Muscle of leg (tissue), 11 donors: ENCODE data around the gene CENPT. TPM values are rescaled to one million over a fixed set of nuclear protein-coding genes. Genes with fewer than 3 reads are reported as not detected.
A peak's percentile ranks its signal among the peaks of the same experiment; 100 is the strongest.

ENCODE experiments used
- DNase-seq: peaks from one replicate; pipeline ENCODE4 v3.0.0; 2013
- H3K27ac ChIP-seq: one replicate; pipeline ENCODE4 v1.5.1; 2013; ENCODE audit warnings: mild to moderate bottlenecking, low read length, control low read depth
- H3K27me3 ChIP-seq: one replicate; pipeline ENCODE4 v1.6.1; 2013; ENCODE audit warnings: low read length; ENCODE audit not compliant: control insufficient read depth, insufficient read depth
- H3K36me3 ChIP-seq: one replicate; pipeline ENCODE4 v1.6.1; 2013; ENCODE audit warnings: low read length; ENCODE audit not compliant: control insufficient read depth, insufficient read depth
- H3K4me1 ChIP-seq: one replicate; pipeline ENCODE4 v1.6.1; 2013; ENCODE audit warnings: low read length; ENCODE audit not compliant: control insufficient read depth, insufficient read depth
- H3K4me3 ChIP-seq: one replicate; pipeline ENCODE4 v1.5.1; 2013; ENCODE audit warnings: low read length, control low read depth
- H3K9me3 ChIP-seq: replicated peaks from 2 replicates; pipeline ENCODE4 v1.6.1; 2013; ENCODE audit warnings: low read depth, low read length; ENCODE audit not compliant: control insufficient read depth
- WGBS: methylation state at CpG from one replicate; pipeline ENCODE4 v1.1.5; 2013; ENCODE audit warnings: missing lambda C conversion rate; ENCODE audit not compliant: insufficient coverage; 5-methylcytosine and 5-hydroxymethylcytosine counted together
- polyA plus RNA-seq, 8 donors: library from polyadenylated mRNA; unstranded; fragments of 120-200 nt; gene quantifications; one replicate each; pipeline versions ENCODE4 v1.2.1 to v1.2.3, GENCODE V29; 2013; ENCODE audit warnings: inconsistent platforms in 1 of 8, low replicate concordance in 1 of 8; ENCODE audit not compliant: insufficient read length in 8 of 8, insufficient read depth in 1 of 8
- total RNA-seq: library from RNA; stranded (reverse); fragments of 120-200 nt; gene quantifications from one replicate; pipeline ENCODE4 v1.2.4, GENCODE V29; 2013

Gene CENPT
- total and polyA plus RNA-seq, 9 donors, result 31.2 to 47.9 (median 37.9) TPM

GRCh38 chr16:67884684-67885083 lies 37.2 kb upstream of the CENPT start, which contains the start of gene NRN1L:
Gene NRN1L (plus strand): TSS chr16:67884885. CDS start chr16:67884904, 19 bp downstream.
- DNase-seq, result peak; percentile 94
- Histone ChIP-seq H3K27ac (peak within 1 kb of the TSS; percentile 100), H3K4me1 (peaks cover 65% of the 10 kb centered on the region)

GRCh38 chr16:67883872-67884261 lies 36.4 kb upstream of the CENPT start:
- Histone ChIP-seq H3K27ac (peak overlapping the region; percentile 100), H3K4me1 (peaks cover 68% of the 10 kb centered on the region), H3K4me3 (no peak overlapping the region), H3K27me3 (no peaks in the 10 kb centered on the region), H3K36me3 (peaks cover 71% of the 10 kb centered on the region), H3K9me3 (no peaks in the 10 kb centered on the region)
- WGBS, result 57% methylated on average over 10 of the region's 11 CpGs
- DNase-seq, result peak; percentile 37

More at GRCh38 chr16:67884684-67885083, 37.2 kb upstream of the CENPT start, which contains the start of gene NRN1L:
- peaks cover 63% of the 10 kb centered on the region for H3K36me3 ChIP-seq
- no peaks in the 10 kb centered on the region for H3K27me3 ChIP-seq
- 5% methylated on average over 21 of the region's 22 CpGs for WGBS
- H3K4me3 ChIP-seq, result no peak within 1 kb of the TSS
- H3K9me3 ChIP-seq, result no peaks in the 10 kb centered on the region

GRCh38 chr16:67883146-67883871 lies 35.8 kb upstream of the CENPT start:
- Histone ChIP-seq H3K9me3 (no peaks in the 10 kb centered on the region), H3K27me3 (no peaks in the 10 kb centered on the region), H3K36me3 (peaks cover 77% of the 10 kb centered on the region), H3K4me3 (no peak overlapping the region), H3K4me1 (peaks cover 65% of the 10 kb centered on the region), H3K27ac (peak overlapping the region; percentile 100)
- WGBS, result 77% methylated on average over 2 of the region's 6 CpGs
- no peak for DNase-seq

- H3K27ac ChIP-seq, result peak overlapping the region; percentile 100
- no peaks in the 10 kb centered on the region for H3K27me3 ChIP-seq
- H3K4me1 ChIP-seq, result peaks cover 58% of the 10 kb centered on the region
- peaks cover 84% of the 10 kb centered on the region for H3K36me3 ChIP-seq
- H3K4me3 ChIP-seq, result peak overlapping the region; percentile 27
- no peaks in the 10 kb centered on the region for H3K9me3 ChIP-seq
- peak; percentile 93 for DNase-seq
- 75% methylated on average over 8 of the region's 18 CpGs for WGBS
Measured at GRCh38 chr16:67882374-67883145, 35.1 kb upstream of the CENPT start.

GRCh38 chr16:67881621-67882161 lies 34.2 kb upstream of the CENPT start:
- Histone ChIP-seq H3K4me3 (peak overlapping the region; percentile 27), H3K9me3 (no peaks in the 10 kb centered on the region), H3K27ac (peak overlapping the region; percentile 100), H3K36me3 (peaks cover 93% of the 10 kb centered on the region), H3K4me1 (peaks cover 58% of the 10 kb centered on the region), H3K27me3 (no peaks in the 10 kb centered on the region)
- peak; percentile 82 for DNase-seq
- WGBS, result 77% methylated on average over 20 of the region's 21 CpGs

DNA sequence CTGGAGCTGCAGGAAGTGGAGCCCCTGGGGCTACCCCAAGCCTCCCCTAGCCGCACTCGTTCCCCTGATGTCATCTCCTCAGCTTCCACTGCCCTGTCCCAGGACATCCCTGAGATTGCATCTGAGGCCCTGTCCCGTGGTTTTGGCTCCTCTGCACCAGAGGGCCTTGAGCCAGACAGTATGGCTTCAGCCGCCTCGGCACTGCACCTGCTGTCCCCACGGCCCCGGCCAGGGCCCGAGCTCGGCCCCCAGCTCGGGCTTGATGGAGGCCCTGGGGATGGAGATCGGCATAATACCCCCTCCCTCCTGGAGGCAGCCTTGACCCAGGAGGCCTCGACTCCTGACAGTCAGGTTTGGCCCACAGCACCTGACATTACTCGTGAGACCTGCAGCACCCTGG lies 33.1 kb upstream of the CENPT start:
- H3K9me3 ChIP-seq, result no peaks in the 10 kb centered on the region
- H3K27ac ChIP-seq, result peak overlapping the region; percentile 100
- peaks cover 60% of the 10 kb centered on the region for H3K4me1 ChIP-seq
- DNase-seq, result no peak
- WGBS, result 67% methylated on average over 6 of the region's 13 CpGs
- no peak overlapping the region for H3K4me3 ChIP-seq
- H3K36me3 ChIP-seq, result peaks cover 94% of the 10 kb centered on the region
- H3K27me3 ChIP-seq, result no peaks in the 10 kb centered on the region

DNA sequence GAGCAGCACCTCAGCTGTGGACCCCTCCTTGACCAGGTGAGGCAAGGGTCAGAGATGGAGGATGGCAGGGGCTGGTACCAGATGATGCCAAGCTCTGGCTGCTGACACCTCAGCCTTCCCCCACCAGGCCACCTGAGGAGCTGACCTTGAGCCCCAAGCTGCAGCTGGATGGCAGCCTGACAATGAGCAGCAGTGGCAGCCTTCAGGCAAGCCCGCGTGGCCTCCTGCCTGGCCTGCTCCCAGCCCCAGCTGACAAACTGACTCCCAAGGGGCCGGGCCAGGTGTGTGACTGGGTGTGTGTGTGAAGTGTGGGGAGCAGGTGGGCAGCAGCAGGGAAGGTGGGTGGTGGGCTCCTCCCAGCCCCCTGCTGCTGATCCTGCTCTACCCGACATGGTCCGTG lies 32.4 kb upstream of the CENPT start:
- WGBS, result 78% methylated on average over 3 of the region's 5 CpGs
- Histone ChIP-seq H3K27ac (peak overlapping the region; percentile 100), H3K9me3 (no peaks in the 10 kb centered on the region), H3K36me3 (peaks cover 94% of the 10 kb centered on the region), H3K4me3 (no peak overlapping the region), H3K27me3 (no peaks in the 10 kb centered on the region), H3K4me1 (peaks cover 61% of the 10 kb centered on the region)
- no peak for DNase-seq

GRCh38 chr16:67879462-67879861 lies 32.0 kb upstream of the CENPT start:
- H3K27ac ChIP-seq, result no peak overlapping the region
- H3K4me3 ChIP-seq, result no peak overlapping the region
- peaks cover 62% of the 10 kb centered on the region for H3K4me1 ChIP-seq
- peaks cover 92% of the 10 kb centered on the region for H3K36me3 ChIP-seq
- no peak for DNase-seq
- 91% methylated on average over 10 of the region's 12 CpGs for WGBS
- no peaks in the 10 kb centered on the region for H3K27me3 ChIP-seq
- H3K9me3 ChIP-seq, result no peaks in the 10 kb centered on the region

DNA sequence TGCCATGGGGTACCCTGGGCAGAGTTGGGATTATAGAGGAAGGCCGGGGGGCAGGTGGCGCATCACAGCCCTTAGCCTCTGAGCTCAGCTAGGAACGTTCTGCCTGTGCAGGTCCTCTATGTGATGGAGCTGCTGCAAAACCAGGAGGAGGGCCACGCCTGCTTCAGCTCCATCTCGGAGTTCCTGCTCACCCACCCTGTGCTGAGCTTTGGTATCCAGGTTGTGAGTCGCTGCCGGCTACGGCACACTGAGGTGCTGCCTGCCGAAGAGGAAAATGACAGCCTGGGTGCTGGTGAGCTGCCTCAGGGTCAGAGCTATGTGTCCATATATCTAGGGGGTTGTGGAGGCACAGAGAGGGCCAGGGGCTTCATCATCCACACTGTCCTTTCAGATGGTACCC lies 31.4 kb upstream of the CENPT start:
- WGBS, result 98% methylated on average over 7 of the region's 9 CpGs
- H3K27me3 ChIP-seq, result no peaks in the 10 kb centered on the region
- H3K27ac ChIP-seq, result no peak overlapping the region
- H3K36me3 ChIP-seq, result peaks cover 87% of the 10 kb centered on the region
- H3K4me3 ChIP-seq, result no peak overlapping the region
- peaks cover 62% of the 10 kb centered on the region for H3K4me1 ChIP-seq
- no peak for DNase-seq
- H3K9me3 ChIP-seq, result no peaks in the 10 kb centered on the region

- no CpG with 5 or more reads among the region's 6 CpGs for WGBS
- H3K27ac ChIP-seq, result no peak overlapping the region
Measured at GRCh38 chr16:67878232-67878631, 30.7 kb upstream of the CENPT start.

More at GRCh38 chr16:67878232-67878631, 30.7 kb upstream of the CENPT start:
- Histone ChIP-seq H3K4me1 (peaks cover 58% of the 10 kb centered on the region), H3K27me3 (no peaks in the 10 kb centered on the region), H3K9me3 (no peaks in the 10 kb centered on the region), H3K4me3 (no peak overlapping the region), H3K36me3 (peaks cover 81% of the 10 kb centered on the region)
- no peak for DNase-seq
